Skeletal muscle tissue (tissue), 4 donors: Measurements from ENCODE around the gene RDH5. TPM values are rescaled to one million over a fixed set of nuclear protein-coding genes. Genes with fewer than 3 reads are reported as not detected.

Experiments used
- H3K27ac ChIP-seq: one replicate; pipeline ENCODE4 v1.7.0; 2013; ENCODE audit warnings: mild to moderate bottlenecking, low read depth, low read length, inconsistent platforms
- H3K27me3 ChIP-seq, 3 donors: one replicate each; pipeline ENCODE4 v1.7.0; 2013; ENCODE audit warnings: low read length in 3 of 3; ENCODE audit not compliant: control insufficient read depth in 3 of 3, insufficient read depth in 3 of 3
- H3K36me3 ChIP-seq, 3 donors: one replicate each; pipeline ENCODE4 v1.7.0; 2013; ENCODE audit warnings: low read length in 3 of 3; ENCODE audit not compliant: control insufficient read depth in 3 of 3, insufficient read depth in 3 of 3
- H3K4me1 ChIP-seq, 3 donors: one replicate each; pipeline ENCODE4 v1.7.0; 2013; ENCODE audit warnings: low read length in 3 of 3, mild to moderate bottlenecking in 3 of 3; ENCODE audit not compliant: control insufficient read depth in 3 of 3, insufficient read depth in 3 of 3
- H3K4me3 ChIP-seq, 3 donors: one replicate each; pipeline ENCODE4 v1.7.0; 2013; ENCODE audit warnings: low read length in 3 of 3
- H3K9ac ChIP-seq, 3 donors: one replicate each; pipeline ENCODE4 v1.7.0; 2013; ENCODE audit warnings: low read length in 3 of 3, mild to moderate bottlenecking in 3 of 3, moderate library complexity in 2 of 3, low read depth in 1 of 3
- H3K9me3 ChIP-seq, 3 donors: one replicate each; pipeline ENCODE4 v1.7.0; 2013; ENCODE audit warnings: low read length in 3 of 3; ENCODE audit not compliant: control insufficient read depth in 3 of 3
- total RNA-seq: library from RNA; depleted of rRNA; stranded (reverse); fragments of >200 nt; gene quantifications from one replicate; pipeline ENCODE4 v1.2.3, GENCODE V29; 2014
- donor health status: Osteomylitis.

The RDH5 gene
- total RNA-seq, 1 donor from 2014 or later, result 19.8 TPM

GRCh38 chr12:55726971-55727370 is 6.8 kb downstream of the RDH5 start:
- H3K9me3 ChIP-seq, result no peaks in the 10 kb centered on the region
- peak overlapping the region; percentile 100 for H3K27ac ChIP-seq
- peaks cover 33 to 39% (median 36%) of the 10 kb centered on the region in 3 donors for H3K36me3 ChIP-seq
- peak overlapping the region; percentile 86 to 94 (median 93) for H3K4me3 ChIP-seq
- H3K9ac ChIP-seq, result peak overlapping the region; percentile 88 to 100 (median 99)
- no peaks in the 10 kb centered on the region for H3K27me3 ChIP-seq
- peaks cover 60 to 64% (median 64%) of the 10 kb centered on the region in 3 donors for H3K4me1 ChIP-seq

GRCh38 chr12:55727643-55728185 is 7.5 kb downstream of the RDH5 start:
- Histone ChIP-seq H3K36me3 (peaks cover 35 to 39% (median 36%) of the 10 kb centered on the region in 3 donors), H3K4me1 (peaks cover 60 to 64% (median 63%) of the 10 kb centered on the region in 3 donors), H3K9me3 (no peaks in the 10 kb centered on the region), H3K9ac (peak overlapping the region; percentile 88 to 100 (median 99)), H3K27me3 (no peaks in the 10 kb centered on the region), H3K4me3 (peak overlapping the region; percentile 86 to 94 (median 93)), H3K27ac (peak overlapping the region; percentile 100)

GRCh38 chr12:55728186-55728938 is 8.2 kb downstream of the RDH5 start:
- Histone ChIP-seq H3K9me3 (no peaks in the 10 kb centered on the region), H3K27me3 (no peaks in the 10 kb centered on the region), H3K4me1 (peaks cover 56 to 58% (median 57%) of the 10 kb centered on the region in 3 donors)

GRCh38 chr12:55728939-55729818 is 9.0 kb downstream of the RDH5 start, which contains the start of gene CD63:
Gene CD63 (minus strand): TSS chr12:55729009. CDS start chr12:55728341, 668 bp downstream.
- Histone ChIP-seq H3K4me1 (peaks cover 48 to 52% (median 49%) of the 10 kb centered on the region in 3 donors), H3K27me3 (no peaks in the 10 kb centered on the region)

More at GRCh38 chr12:55728186-55728938, 8.2 kb downstream of the RDH5 start:
- peak overlapping the region; percentile 86 to 94 (median 93) for H3K4me3 ChIP-seq
- peak overlapping the region; percentile 88 to 100 (median 99) for H3K9ac ChIP-seq
- peaks cover 32 to 37% (median 36%) of the 10 kb centered on the region in 3 donors for H3K36me3 ChIP-seq
- H3K27ac ChIP-seq, result peak overlapping the region; percentile 100

GRCh38 chr12:55729819-55730818 is 9.9 kb downstream of the RDH5 start:
- H3K4me1 ChIP-seq, result peaks cover 39 to 42% (median 39%) of the 10 kb centered on the region in 3 donors
- peak overlapping the region; percentile 99 to 100 (median 100) for H3K9ac ChIP-seq
- no peaks in the 10 kb centered on the region for H3K9me3 ChIP-seq
- H3K27ac ChIP-seq, result peak overlapping the region; percentile 100
- H3K27me3 ChIP-seq, result no peaks in the 10 kb centered on the region
- H3K36me3 ChIP-seq, result peaks cover 18 to 24% (median 23%) of the 10 kb centered on the region in 3 donors
- H3K4me3 ChIP-seq, result peak overlapping the region; percentile 93 to 94 (median 93)

More at GRCh38 chr12:55728939-55729818, 9.0 kb downstream of the RDH5 start, which contains the start of gene CD63:
- Histone ChIP-seq H3K9me3 (no peaks in the 10 kb centered on the region), H3K36me3 (peaks cover 28 to 33% (median 33%) of the 10 kb centered on the region in 3 donors), H3K9ac (peak within 1 kb of the TSS; percentile 99 to 100 (median 100)), H3K4me3 (peak within 1 kb of the TSS; percentile 93 to 94 (median 93)), H3K27ac (peak within 1 kb of the TSS; percentile 100)

- Histone ChIP-seq H3K36me3 (peaks cover 2 to 3% (median 3%) of the 10 kb centered on the region in 3 donors), H3K9me3 (no peaks in the 10 kb centered on the region), H3K27ac (no peak overlapping the region), H3K27me3 (no peaks in the 10 kb centered on the region), H3K4me1 (peaks cover 25 to 29% (median 25%) of the 10 kb centered on the region in 3 donors), H3K4me3 (no peak overlapping the region), H3K9ac (peak overlapping the region in 2 of 3 donors; percentile 33 to 54)
Observed at GRCh38 chr12:55732288-55732687, 12.1 kb downstream of the RDH5 start.

GRCh38 chr12:55733021-55733555 is 12.9 kb downstream of the RDH5 start:
- Histone ChIP-seq H3K9me3 (no peaks in the 10 kb centered on the region), H3K36me3 (peaks cover 0 to 2% (median 2%) of the 10 kb centered on the region in 3 donors), H3K27me3 (no peaks in the 10 kb centered on the region), H3K4me3 (no peak overlapping the region), H3K9ac (no peak overlapping the region), H3K4me1 (peaks cover 24 to 29% (median 26%) of the 10 kb centered on the region in 3 donors), H3K27ac (no peak overlapping the region)

GRCh38 chr12:55733858-55734257 is 13.7 kb downstream of the RDH5 start:
- Histone ChIP-seq H3K27ac (no peak overlapping the region), H3K27me3 (no peaks in the 10 kb centered on the region), H3K36me3 (peaks cover 0 to 2% (median 2%) of the 10 kb centered on the region in 3 donors)

More at GRCh38 chr12:55733858-55734257, 13.7 kb downstream of the RDH5 start:
- H3K4me3 ChIP-seq, result no peak overlapping the region
- H3K9me3 ChIP-seq, result no peaks in the 10 kb centered on the region
- no peak overlapping the region for H3K9ac ChIP-seq
- H3K4me1 ChIP-seq, result peaks cover 29 to 33% (median 30%) of the 10 kb centered on the region in 3 donors
